Measurements from ENCODE around the gene RAB19. TPM values are rescaled to one million over a fixed set of nuclear protein-coding genes. Genes with fewer than 3 reads are reported as not detected.
"Not testable (repeated sequence)": the region's sequence is repeated elsewhere in the genome, so short reads cannot be mapped to it uniquely, and the experiment has no call there.

RAB19 gene
- total and polyA plus RNA-seq, 2 of the 8 experiments (the other 6 are each of a cell fraction or from before 2014, with no cell fraction given), result 9.8 to 11.0 TPM

DNA sequence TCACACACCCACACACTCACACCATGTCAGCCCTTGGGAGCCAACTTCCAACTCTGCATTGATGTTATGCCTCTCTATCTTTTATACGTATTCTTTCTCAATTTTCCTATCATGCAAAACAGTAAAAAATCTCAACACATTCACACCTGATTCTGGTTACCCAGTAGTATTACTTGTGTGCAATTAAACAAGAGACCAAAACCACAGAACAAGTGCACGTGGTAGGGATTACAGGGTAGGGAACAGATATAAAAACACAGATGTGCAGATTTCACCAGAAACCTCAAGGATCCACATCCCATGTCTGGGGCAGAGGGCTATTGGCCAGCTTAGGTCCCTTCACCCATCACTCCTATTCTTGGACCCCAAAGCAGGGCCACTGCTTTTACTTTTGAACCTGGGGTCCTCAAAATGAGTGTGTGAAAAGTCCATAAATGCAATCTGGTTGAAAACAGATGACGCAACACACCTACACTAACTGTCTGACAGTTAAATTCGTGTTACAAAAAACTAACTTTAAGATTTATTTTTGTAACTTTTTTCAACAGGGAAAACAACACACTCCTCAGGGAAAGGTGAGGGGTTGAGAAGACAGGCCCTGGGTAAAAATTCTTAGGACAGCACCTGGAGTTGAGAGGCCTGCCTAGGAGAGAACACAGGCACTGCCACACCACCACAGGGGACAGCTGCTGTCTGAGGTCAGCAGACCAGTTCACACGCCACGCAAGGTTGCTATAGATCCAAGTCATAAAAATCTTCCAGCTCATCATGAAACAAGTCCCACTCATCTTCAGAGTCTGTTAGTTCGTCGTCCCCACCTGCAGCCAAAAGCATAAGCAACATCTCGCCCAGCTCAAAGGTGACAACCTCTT, 50.2 kb downstream of the RAB19 start:
- H3K9me3 ChIP-seq (ENCODE audit: insufficient read depth in 2 of 2, low read depth in 1 of 2, low read length in 1 of 2); H3K14ac ChIP-seq (ENCODE audit: insufficient read length); H3K9ac ChIP-seq (replicated peaks in 1 of 4; ENCODE audit: extremely low read depth in 1 of 4, low read depth in 3 of 4, low read length in 3 of 4); H3K23me2 ChIP-seq (ENCODE audit: low read depth, low read length); H4K8ac ChIP-seq (ENCODE audit: extremely low read depth, insufficient read depth, low read length); H3K4me2 ChIP-seq (ENCODE audit: insufficient read depth in 1 of 2, low read depth in 2 of 2, low read length in 2 of 2); H3K4ac ChIP-seq (replicated peaks; ENCODE audit: insufficient read length, low read depth, low read length); FAIRE-seq; H3K56ac ChIP-seq (replicated peaks; ENCODE audit: insufficient read length, low read depth, low read length); DNase-seq (ENCODE audit: low read depth in 1 of 2, low spot score in 2 of 2); H4K5ac ChIP-seq (ENCODE audit: insufficient read length, low read depth, low read length); H4K20me1 ChIP-seq (replicated peaks in 1 of 2; ENCODE audit: control insufficient read depth in 1 of 2, insufficient read depth in 2 of 2, low read length in 2 of 2); H4K91ac ChIP-seq (replicated peaks; ENCODE audit: insufficient read length, low read length); H3K79me1 ChIP-seq (ENCODE audit: low read depth, low read length); H3K4me3 ChIP-seq (ENCODE audit: extremely low read depth in 1 of 4, insufficient read depth in 2 of 4, low read depth in 3 of 4, low read length in 4 of 4); H2AFZ ChIP-seq (ENCODE audit: low read length); H2BK15ac ChIP-seq (ENCODE audit: low read length); H3K23ac ChIP-seq (ENCODE audit: insufficient read length); H2BK120ac ChIP-seq (replicated peaks; ENCODE audit: low read depth, low read length); H2BK20ac ChIP-seq (ENCODE audit: low read length); H3K18ac ChIP-seq (ENCODE audit: extremely low read depth, low read length); H3K27me3 ChIP-seq (replicated peaks in 1 of 4; ENCODE audit: control insufficient read depth in 3 of 4, extremely low read depth in 1 of 4, insufficient read depth in 3 of 4, low read length in 3 of 4): not testable (repeated sequence)
- Histone ChIP-seq H3K4me1 (replicated peaks in 1 of 4; ENCODE audit: control insufficient read depth in 3 of 4, insufficient read depth in 4 of 4, low read length in 3 of 4) (peaks cover 12 to 34% (median 29%) of the 10 kb centered on the region in 4 experiments; a peak in 6 of 7 replicates), H2AK5ac (ENCODE audit: low read depth, low read length) (peak overlapping the region; percentile 41), H3K27ac (ENCODE audit: low read depth, low read length) (peak overlapping the region; percentile 61; the same call in 1 of the 2 replicates), H3K79me2 (ENCODE audit: control insufficient read depth in 1 of 2, insufficient read depth in 2 of 2, low read length in 2 of 2) (peaks cover 0 to 38% of the 10 kb centered on the region in 2 experiments; a peak in 2 of 4 replicates), H2BK5ac (ENCODE audit: low read depth, low read length) (peak overlapping the region; percentile 69; the same call in 1 of the 2 replicates), H2BK12ac (ENCODE audit: low read depth, low read length) (0 out of 2 replicates have a peak overlapping the region, but pooled peaks have one; percentile 30), H3K36me3 (ENCODE audit: control insufficient read depth in 2 of 4, insufficient read depth in 4 of 4, low read length in 3 of 4) (peaks cover 13 to 50% (median 18%) of the 10 kb centered on the region in 4 experiments)
- ChIA-PET CTCF (ENCODE audit: partially characterized antibody) (interaction anchor here (1.4 to 5.2 kb wide), 2 partner anchors 10 to 23 kb away, joined by 5 to 27 read pairs; no protein-coding TSS in a partner anchor), POLR2A (ENCODE audit: partially characterized antibody) (interaction anchor here (1.4 kb wide), 1 partner anchor 26 kb away, joined by 3 read pairs; no protein-coding TSS in a partner anchor)
- WGBS, 2 experiments (ENCODE audit: extremely low coverage in 1 of 2, insufficient coverage in 1 of 2, insufficient read length in 1 of 2, insufficient replicate concordance in 2 of 2, low coverage in 1 of 2, low lambda C conversion rate in 2 of 2, missing lambda C conversion rate in 1 of 2), result 89% methylated on average over 9 of the region's 9 CpGs; no CpG with 5 or more reads in 1 of the 2 experiments

All from H1 (cell line).